ENCODE results near the gene FBL. TPM values are rescaled to one million over a fixed set of nuclear protein-coding genes. Genes with fewer than 3 reads are reported as not detected.

The FBL gene
- total and polyA plus RNA-seq, 2 of the 13 experiments (the other 11 are each of a cell fraction or from before 2014, with no cell fraction given): 153 to 468 TPM

DNA sequence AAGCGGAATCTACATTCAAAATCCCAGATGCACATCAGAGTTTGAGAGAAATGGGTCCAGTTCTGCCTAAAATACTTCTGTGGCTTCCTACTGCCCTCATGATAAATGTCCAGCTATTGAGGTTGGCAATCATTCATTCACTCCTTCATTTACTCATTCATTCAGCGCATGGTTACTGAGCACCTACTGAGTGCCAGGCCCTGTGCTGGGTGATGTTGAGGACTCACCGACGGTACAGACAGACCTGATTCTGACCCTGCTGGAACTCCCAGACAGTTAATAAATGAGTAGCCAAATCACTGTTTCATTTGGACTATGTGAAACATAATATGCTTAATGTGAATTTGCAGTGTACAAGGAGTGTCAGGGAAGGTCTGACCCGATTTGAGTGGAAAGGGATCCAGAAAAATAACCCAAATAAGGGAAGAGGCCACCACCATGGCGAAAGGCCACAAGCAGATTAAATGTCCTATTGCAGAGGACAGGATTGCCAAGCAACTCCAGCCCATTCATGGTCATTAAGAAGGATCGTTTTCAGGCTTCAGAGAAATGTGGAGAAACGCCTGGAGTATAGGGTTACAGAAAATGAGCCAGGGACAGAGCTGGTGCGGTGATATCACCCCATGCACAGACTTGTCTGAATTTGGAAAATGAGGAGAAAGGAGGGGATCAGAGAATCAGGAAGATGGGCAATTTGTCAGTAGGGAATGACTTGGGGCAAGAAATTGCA lies 32.8 kb downstream of the FBL start:
- TF ChIP-seq, protein P1, sequence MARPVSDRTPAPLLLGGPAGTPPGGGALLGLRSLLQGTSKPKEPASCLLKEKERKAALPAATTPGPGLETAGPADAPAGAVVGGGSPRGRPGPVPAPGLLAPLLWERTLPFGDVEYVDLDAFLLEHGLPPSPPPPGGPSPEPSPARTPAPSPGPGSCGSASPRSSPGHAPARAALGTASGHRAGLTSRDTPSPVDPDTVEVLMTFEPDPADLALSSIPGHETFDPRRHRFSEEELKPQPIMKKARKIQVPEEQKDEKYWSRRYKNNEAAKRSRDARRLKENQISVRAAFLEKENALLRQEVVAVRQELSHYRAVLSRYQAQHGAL (CRISPR knock-in tag; IDR thresholded peaks at IDR 0.05; ENCODE audit: not compliant biosample characterization): no peak
- TF ChIP-seq SUZ12 (IDR thresholded peaks at IDR 0.05; ENCODE audit: low read depth, low read length): no peak
- no peak for FAIRE-seq
- H3K27ac ChIP-seq (ENCODE audit: extremely low read length, insufficient read depth, low read length): no peak overlapping the region
- ChIA-PET POLR2A (no interaction called here), CTCF (ENCODE audit: low intra/inter-chr PET ratio, low total read pairs) (no interaction called here)
- intact Hi-C loops (cut with micrococcal nuclease; ENCODE audit: unreplicated experiment) (no loop called here), in situ Hi-C loops (cut with HindIII; ENCODE audit: extremely low pct_ligation_motif_present, low pct_unique_long_range_greater_than_20kb) (no loop called here)
- no peak for DNase-seq (ENCODE audit: low spot score)
- no peak overlapping the region for H3K4me2 ChIP-seq (ENCODE audit: low read depth, low read length)
- H3K9ac ChIP-seq (ENCODE audit: insufficient read depth, low read depth, low read length): no peak overlapping the region
- no peak for ATAC-seq
- H3K27me3 ChIP-seq (ENCODE audit: control insufficient read depth in 1 of 2, insufficient read depth in 2 of 2, low read length in 2 of 2): no peaks in the 10 kb centered on the region; a peak in 1 of 5 replicates
- no peaks in the 10 kb centered on the region for H3K4me1 ChIP-seq (ENCODE audit: insufficient read depth, low read length)
- no peaks in the 10 kb centered on the region for H4K20me1 ChIP-seq (ENCODE audit: insufficient read depth, low read length)
- no peaks in the 10 kb centered on the region for H3K79me2 ChIP-seq (ENCODE audit: insufficient read depth, low read length)
- H3K9me3 ChIP-seq (ENCODE audit: low read length): no peaks in the 10 kb centered on the region
- no peaks in the 10 kb centered on the region for H3K36me3 ChIP-seq (replicated peaks in 1 of 2; ENCODE audit: control insufficient read depth in 1 of 2, insufficient read depth in 2 of 2, low read length in 2 of 2)
- no TSS peak for BruUV-seq (replicated peaks)
- 46% methylated on average over 9 of the region's 9 CpGs for WGBS (ENCODE audit: low lambda C conversion rate)
- H2AFZ ChIP-seq (ENCODE audit: low read length): no peak overlapping the region
- no peak overlapping the region for H3K4me3 ChIP-seq (replicated peaks in 1 of 3; ENCODE audit: insufficient read depth in 1 of 3, low read depth in 2 of 3, low read length in 3 of 3)

DNA sequence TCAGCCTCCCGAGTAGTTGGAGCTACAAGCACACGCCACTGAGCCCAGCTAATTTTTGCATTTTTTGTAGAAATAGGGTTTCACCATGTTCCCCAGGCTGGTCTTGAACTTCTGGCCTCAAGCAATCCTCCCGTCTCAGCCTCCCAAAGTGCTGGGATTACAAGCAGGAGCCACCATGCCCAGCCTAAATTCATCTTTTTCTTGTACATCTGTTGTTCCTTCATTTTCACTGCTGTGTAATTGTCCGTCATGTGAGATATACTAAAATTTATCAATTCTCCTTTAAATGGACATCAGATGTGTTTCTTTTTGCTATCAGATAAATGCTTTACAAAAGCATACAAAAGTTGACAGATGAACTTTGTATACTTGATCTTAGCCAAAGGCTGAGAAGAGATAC lies 35.1 kb downstream of the FBL start:
- in situ Hi-C loops (cut with HindIII; ENCODE audit: extremely low pct_ligation_motif_present, low pct_unique_long_range_greater_than_20kb) (no loop called here), intact Hi-C loops (cut with micrococcal nuclease; ENCODE audit: unreplicated experiment) (no loop called here)
- H2AFZ ChIP-seq (ENCODE audit: low read length): no peak overlapping the region
- no peak overlapping the region for H3K4me2 ChIP-seq (ENCODE audit: low read depth, low read length)
- POLR2A ChIA-PET: no interaction called here
- ATAC-seq: no peak
- H3K79me2 ChIP-seq (ENCODE audit: insufficient read depth, low read length): no peaks in the 10 kb centered on the region
- no peak overlapping the region for H3K9ac ChIP-seq (ENCODE audit: insufficient read depth, low read depth, low read length)
- 33% methylated on average over 4 of the region's 4 CpGs for WGBS (ENCODE audit: low lambda C conversion rate)
- H3K27me3 ChIP-seq (ENCODE audit: control insufficient read depth in 1 of 2, insufficient read depth in 2 of 2, low read length in 2 of 2): no peaks in the 10 kb centered on the region; a peak in 1 of 5 replicates
- H3K9me3 ChIP-seq (ENCODE audit: low read length): no peaks in the 10 kb centered on the region
- no peaks in the 10 kb centered on the region for H3K4me1 ChIP-seq (ENCODE audit: insufficient read depth, low read length)
- H4K20me1 ChIP-seq (ENCODE audit: insufficient read depth, low read length): no peaks in the 10 kb centered on the region
- CTCF ChIA-PET (ENCODE audit: low intra/inter-chr PET ratio, low total read pairs): no interaction called here
- H3K4me3 ChIP-seq (replicated peaks in 1 of 3; ENCODE audit: insufficient read depth in 1 of 3, low read depth in 2 of 3, low read length in 3 of 3): no peak overlapping the region
- FAIRE-seq: no peak
- no peak overlapping the region for H3K27ac ChIP-seq (ENCODE audit: extremely low read length, insufficient read depth, low read length)
- H3K36me3 ChIP-seq (replicated peaks in 1 of 2; ENCODE audit: control insufficient read depth in 1 of 2, insufficient read depth in 2 of 2, low read length in 2 of 2): no peaks in the 10 kb centered on the region
- DNase-seq (ENCODE audit: low spot score): no peak
- no TSS peak for BruUV-seq (replicated peaks)
- TF ChIP-seq ZNF235 (CRISPR knock-in tag; IDR thresholded peaks at IDR 0.05; ENCODE audit: borderline replicate concordance): no peak
- no peak for TF ChIP-seq RXRB (CRISPR knock-in tag; IDR thresholded peaks at IDR 0.05; ENCODE audit: borderline replicate concordance)
- TF ChIP-seq, protein P2, sequence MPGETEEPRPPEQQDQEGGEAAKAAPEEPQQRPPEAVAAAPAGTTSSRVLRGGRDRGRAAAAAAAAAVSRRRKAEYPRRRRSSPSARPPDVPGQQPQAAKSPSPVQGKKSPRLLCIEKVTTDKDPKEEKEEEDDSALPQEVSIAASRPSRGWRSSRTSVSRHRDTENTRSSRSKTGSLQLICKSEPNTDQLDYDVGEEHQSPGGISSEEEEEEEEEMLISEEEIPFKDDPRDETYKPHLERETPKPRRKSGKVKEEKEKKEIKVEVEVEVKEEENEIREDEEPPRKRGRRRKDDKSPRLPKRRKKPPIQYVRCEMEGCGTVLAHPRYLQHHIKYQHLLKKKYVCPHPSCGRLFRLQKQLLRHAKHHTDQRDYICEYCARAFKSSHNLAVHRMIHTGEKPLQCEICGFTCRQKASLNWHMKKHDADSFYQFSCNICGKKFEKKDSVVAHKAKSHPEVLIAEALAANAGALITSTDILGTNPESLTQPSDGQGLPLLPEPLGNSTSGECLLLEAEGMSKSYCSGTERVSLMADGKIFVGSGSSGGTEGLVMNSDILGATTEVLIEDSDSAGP (CRISPR knock-in tag; IDR thresholded peaks at IDR 0.05; ENCODE audit: borderline replicate concordance): no peak
- TF ChIP-seq, protein P3, sequence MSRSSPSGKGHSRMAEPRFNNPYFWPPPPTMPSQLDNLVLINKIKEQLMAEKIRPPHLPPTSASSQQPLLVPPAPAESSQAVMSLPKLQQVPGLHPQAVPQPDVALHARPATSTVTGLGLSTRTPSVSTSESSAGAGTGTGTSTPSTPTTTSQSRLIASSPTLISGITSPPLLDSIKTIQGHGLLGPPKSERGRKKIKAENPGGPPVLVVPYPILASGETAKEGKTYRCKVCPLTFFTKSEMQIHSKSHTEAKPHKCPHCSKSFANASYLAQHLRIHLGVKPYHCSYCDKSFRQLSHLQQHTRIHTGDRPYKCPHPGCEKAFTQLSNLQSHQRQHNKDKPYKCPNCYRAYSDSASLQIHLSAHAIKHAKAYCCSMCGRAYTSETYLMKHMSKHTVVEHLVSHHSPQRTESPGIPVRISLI (CRISPR knock-in tag; IDR thresholded peaks at IDR 0.05; ENCODE audit: borderline replicate concordance): no peak
- no peak for TF ChIP-seq ELF1 (CRISPR knock-in tag; IDR thresholded peaks at IDR 0.05)
- TF ChIP-seq RAD21 (CRISPR knock-in tag; IDR thresholded peaks at IDR 0.05): no peak
- TF ChIP-seq, protein P4, sequence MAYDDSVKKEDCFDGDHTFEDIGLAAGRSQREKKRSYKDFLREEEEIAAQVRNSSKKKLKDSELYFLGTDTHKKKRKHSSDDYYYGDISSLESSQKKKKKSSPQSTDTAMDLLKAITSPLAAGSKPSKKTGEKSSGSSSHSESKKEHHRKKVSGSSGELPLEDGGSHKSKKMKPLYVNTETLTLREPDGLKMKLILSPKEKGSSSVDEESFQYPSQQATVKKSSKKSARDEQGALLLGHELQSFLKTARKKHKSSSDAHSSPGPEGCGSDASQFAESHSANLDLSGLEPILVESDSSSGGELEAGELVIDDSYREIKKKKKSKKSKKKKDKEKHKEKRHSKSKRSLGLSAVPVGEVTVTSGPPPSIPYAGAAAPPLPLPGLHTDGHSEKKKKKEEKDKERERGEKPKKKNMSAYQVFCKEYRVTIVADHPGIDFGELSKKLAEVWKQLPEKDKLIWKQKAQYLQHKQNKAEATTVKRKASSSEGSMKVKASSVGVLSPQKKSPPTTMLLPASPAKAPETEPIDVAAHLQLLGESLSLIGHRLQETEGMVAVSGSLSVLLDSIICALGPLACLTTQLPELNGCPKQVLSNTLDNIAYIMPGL (CRISPR knock-in tag; IDR thresholded peaks at IDR 0.05; ENCODE audit: borderline replicate concordance in 1 of 2, low read depth in 1 of 2): no peak
- no peak for TF ChIP-seq PAF1 (CRISPR knock-in tag; IDR thresholded peaks at IDR 0.05)
- no peak for TF ChIP-seq KAT2B (IDR thresholded peaks at IDR 0.05; ENCODE audit: borderline replicate concordance, low read depth, low read length)
- TF ChIP-seq ZNF773 (CRISPR knock-in tag; IDR thresholded peaks at IDR 0.05; ENCODE audit: borderline replicate concordance): no peak
